ENCODE data around the gene C19orf18.

The C19orf18 gene

DNA sequence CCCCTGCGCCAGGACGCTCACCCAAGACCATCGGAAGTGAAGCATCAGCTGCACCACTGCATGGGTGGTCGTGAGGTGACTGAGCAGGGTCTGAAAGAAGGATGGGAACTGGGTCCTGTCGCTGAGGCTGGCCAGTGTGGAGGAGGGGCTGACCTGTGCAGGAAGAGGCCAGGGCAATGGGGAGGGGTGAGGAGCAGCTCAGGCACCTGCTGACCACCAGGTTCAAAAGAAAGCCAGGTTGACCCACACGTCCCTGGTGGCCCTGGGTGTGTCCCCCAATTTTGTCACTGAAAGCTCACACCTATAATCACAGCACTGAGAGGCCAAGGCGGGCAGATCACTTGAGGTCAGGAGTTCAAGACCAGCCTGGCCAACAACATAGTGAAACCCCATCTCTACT lies 45.8 kb upstream of the C19orf18 start:
- Histone ChIP-seq H3K9me2 (replicated peaks; ENCODE audit: insufficient read depth, low read length) (no peaks in the 10 kb centered on the region), H3K36me3 (replicated peaks; ENCODE audit: insufficient read depth, low read length) (no peaks in the 10 kb centered on the region), H3K79me2 (ENCODE audit: low read length) (no peaks in the 10 kb centered on the region), H4K20me1 (ENCODE audit: insufficient read depth, low read length) (no peaks in the 10 kb centered on the region), H2AFZ (ENCODE audit: low read length) (no peak overlapping the region), H3K9me3 (replicated peaks; ENCODE audit: insufficient read depth, low read length) (no peaks in the 10 kb centered on the region), H3K27me3 (replicated peaks; ENCODE audit: insufficient read depth, low read length) (no peaks in the 10 kb centered on the region), H3K4me1 (ENCODE audit: low read length) (no peaks in the 10 kb centered on the region), H3K9ac (ENCODE audit: low read length) (no peak overlapping the region), H3K27ac (ENCODE audit: low read length) (no peak overlapping the region), H3K4me3 (ENCODE audit: low read length) (no peak overlapping the region), H3F3A (ENCODE audit: insufficient read depth, low read length) (no peaks in the 10 kb centered on the region), H3K4me2 (ENCODE audit: low read depth, low read length) (no peak overlapping the region)
- no peak for DNase-seq
- TF ChIP-seq EZH2phosphoT487 (IDR thresholded peaks at IDR 0.05; ENCODE audit: low read length) = no peak
- TF ChIP-seq EZH2 (optimal IDR thresholded peaks at IDR 0.05; ENCODE audit: low read depth, low read length) = no peak
- TF ChIP-seq, protein P1, sequence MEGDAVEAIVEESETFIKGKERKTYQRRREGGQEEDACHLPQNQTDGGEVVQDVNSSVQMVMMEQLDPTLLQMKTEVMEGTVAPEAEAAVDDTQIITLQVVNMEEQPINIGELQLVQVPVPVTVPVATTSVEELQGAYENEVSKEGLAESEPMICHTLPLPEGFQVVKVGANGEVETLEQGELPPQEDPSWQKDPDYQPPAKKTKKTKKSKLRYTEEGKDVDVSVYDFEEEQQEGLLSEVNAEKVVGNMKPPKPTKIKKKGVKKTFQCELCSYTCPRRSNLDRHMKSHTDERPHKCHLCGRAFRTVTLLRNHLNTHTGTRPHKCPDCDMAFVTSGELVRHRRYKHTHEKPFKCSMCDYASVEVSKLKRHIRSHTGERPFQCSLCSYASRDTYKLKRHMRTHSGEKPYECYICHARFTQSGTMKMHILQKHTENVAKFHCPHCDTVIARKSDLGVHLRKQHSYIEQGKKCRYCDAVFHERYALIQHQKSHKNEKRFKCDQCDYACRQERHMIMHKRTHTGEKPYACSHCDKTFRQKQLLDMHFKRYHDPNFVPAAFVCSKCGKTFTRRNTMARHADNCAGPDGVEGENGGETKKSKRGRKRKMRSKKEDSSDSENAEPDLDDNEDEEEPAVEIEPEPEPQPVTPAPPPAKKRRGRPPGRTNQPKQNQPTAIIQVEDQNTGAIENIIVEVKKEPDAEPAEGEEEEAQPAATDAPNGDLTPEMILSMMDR (IDR thresholded peaks at IDR 0.05; ENCODE audit: low read length) = no peak

DNA sequence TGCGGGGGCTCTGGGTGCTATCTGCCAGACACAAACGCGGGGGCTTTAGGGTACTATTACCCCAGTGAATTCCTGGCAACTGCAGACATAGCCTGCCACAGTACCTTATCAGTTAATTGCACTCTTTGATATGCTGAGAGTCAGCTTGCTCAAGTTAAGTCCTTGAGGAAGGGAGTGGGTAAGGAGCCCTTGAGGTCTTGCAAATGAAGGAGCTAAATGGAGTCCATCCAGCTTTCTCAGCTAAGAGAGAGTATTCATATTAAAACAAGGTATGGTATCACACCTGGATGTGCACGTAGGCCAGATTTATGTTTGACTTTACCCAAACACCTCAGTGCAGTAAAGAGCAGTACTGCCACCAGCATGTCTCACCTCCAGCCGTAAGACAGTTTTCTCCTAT lies 39.8 kb upstream of the C19orf18 start:
- Histone ChIP-seq H3K9ac (ENCODE audit: low read length) (no peak overlapping the region), H3K4me2 (ENCODE audit: low read depth, low read length) (no peak overlapping the region), H4K20me1 (ENCODE audit: insufficient read depth, low read length) (no peaks in the 10 kb centered on the region), H3K27me3 (replicated peaks; ENCODE audit: insufficient read depth, low read length) (no peaks in the 10 kb centered on the region), H3K79me2 (ENCODE audit: low read length) (no peaks in the 10 kb centered on the region), H3K4me1 (ENCODE audit: low read length) (no peaks in the 10 kb centered on the region), H3K36me3 (replicated peaks; ENCODE audit: insufficient read depth, low read length) (no peaks in the 10 kb centered on the region), H3K9me3 (replicated peaks; ENCODE audit: insufficient read depth, low read length) (no peaks in the 10 kb centered on the region), H3F3A (ENCODE audit: insufficient read depth, low read length) (no peaks in the 10 kb centered on the region), H3K27ac (ENCODE audit: low read length) (no peak overlapping the region), H3K9me2 (replicated peaks; ENCODE audit: insufficient read depth, low read length) (no peaks in the 10 kb centered on the region), H2AFZ (ENCODE audit: low read length) (no peak overlapping the region), H3K4me3 (ENCODE audit: low read length) (no peak overlapping the region)
- DNase-seq = no peak
- TF ChIP-seq, protein P1 (IDR thresholded peaks at IDR 0.05; ENCODE audit: low read length) = no peak
- TF ChIP-seq EZH2phosphoT487 (IDR thresholded peaks at IDR 0.05; ENCODE audit: low read length) = no peak
- TF ChIP-seq EZH2 (optimal IDR thresholded peaks at IDR 0.05; ENCODE audit: low read depth, low read length) = no peak

DNA sequence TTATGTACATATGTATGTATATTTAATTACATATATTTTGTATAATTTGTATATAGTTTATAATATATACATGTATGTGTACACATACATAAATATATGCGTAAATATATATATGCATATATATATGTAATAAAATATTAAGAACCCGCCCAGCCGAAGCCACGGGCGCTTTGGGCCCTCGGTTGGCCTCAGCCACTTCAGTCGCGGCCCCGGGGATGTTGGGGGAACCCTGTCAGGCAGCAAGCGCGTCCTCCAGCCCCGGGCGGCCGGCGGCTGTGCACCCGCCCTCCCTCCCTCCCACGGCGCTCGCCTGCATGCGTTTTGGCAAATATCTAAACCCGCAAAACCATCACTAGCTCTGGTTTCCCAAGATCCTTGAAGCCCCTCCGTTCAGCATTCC lies 36.2 kb upstream of the C19orf18 start:
- Histone ChIP-seq H3K4me2 (ENCODE audit: low read depth, low read length) (no peak overlapping the region), H3K9me2 (replicated peaks; ENCODE audit: insufficient read depth, low read length) (no peaks in the 10 kb centered on the region), H3K9ac (ENCODE audit: low read length) (no peak overlapping the region), H3K79me2 (ENCODE audit: low read length) (no peaks in the 10 kb centered on the region), H4K20me1 (ENCODE audit: insufficient read depth, low read length) (no peaks in the 10 kb centered on the region), H3F3A (ENCODE audit: insufficient read depth, low read length) (no peaks in the 10 kb centered on the region), H3K4me1 (ENCODE audit: low read length) (no peaks in the 10 kb centered on the region), H3K9me3 (replicated peaks; ENCODE audit: insufficient read depth, low read length) (no peaks in the 10 kb centered on the region), H3K27ac (ENCODE audit: low read length) (no peak overlapping the region), H2AFZ (ENCODE audit: low read length) (no peak overlapping the region), H3K4me3 (ENCODE audit: low read length) (no peak overlapping the region), H3K27me3 (replicated peaks; ENCODE audit: insufficient read depth, low read length) (no peaks in the 10 kb centered on the region), H3K36me3 (replicated peaks; ENCODE audit: insufficient read depth, low read length) (no peaks in the 10 kb centered on the region)
- no peak for DNase-seq
- TF ChIP-seq EZH2 (optimal IDR thresholded peaks at IDR 0.05; ENCODE audit: low read depth, low read length) = no peak
- TF ChIP-seq, protein P1 (IDR thresholded peaks at IDR 0.05; ENCODE audit: low read length) = no peak
- no peak for TF ChIP-seq EZH2phosphoT487 (IDR thresholded peaks at IDR 0.05; ENCODE audit: low read length)
